ENCODE measurements around the gene PALB2. TPM values are rescaled to one million over a fixed set of nuclear protein-coding genes. Genes with fewer than 3 reads are reported as not detected.
A peak's percentile ranks its signal among the peaks of the same experiment; 100 is the strongest.

PALB2 gene
- polyA plus RNA-seq, 1 experiment: 6.5 TPM

DNA sequence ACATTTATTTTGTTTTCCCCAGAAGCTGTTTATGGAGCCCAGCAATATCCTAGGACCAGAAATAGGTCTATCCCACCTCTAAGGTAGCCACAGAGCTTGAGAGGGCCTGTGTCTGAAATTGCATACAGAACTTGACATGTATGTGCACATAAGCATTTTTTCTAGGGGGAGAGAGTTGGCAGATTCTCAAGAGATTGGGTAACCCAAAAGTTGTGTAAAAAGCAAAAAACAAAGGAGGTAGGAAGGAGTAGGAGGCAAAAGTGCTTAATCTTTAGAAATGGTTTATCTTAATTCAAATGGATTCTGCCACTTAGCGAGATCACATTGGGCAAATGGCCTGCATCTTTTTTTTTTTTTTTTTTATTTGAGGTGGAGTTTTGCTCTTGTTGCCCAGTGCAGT is 41.1 kb upstream of the PALB2 start:
- ChIA-PET POLR2A (no interaction called here), CTCF (interaction anchor here (0.7 to 1.0 kb wide), 2 partner anchors 42 to 121 kb away, joined by 3 to 4 read pairs; no protein-coding TSS in a partner anchor)
- Histone ChIP-seq H3K27ac (ENCODE audit: low read depth, low read length) (no peak overlapping the region), H3K4me3 (ENCODE audit: low read depth, low read length) (no peak overlapping the region), H3K9me3 (ENCODE audit: control insufficient read depth, insufficient read depth, low read length) (no peaks in the 10 kb centered on the region; the same call in 1 of the 2 replicates), H3K27me3 (ENCODE audit: control insufficient read depth, insufficient read depth, low read length) (no peaks in the 10 kb centered on the region)
- TF ChIP-seq, protein P1, sequence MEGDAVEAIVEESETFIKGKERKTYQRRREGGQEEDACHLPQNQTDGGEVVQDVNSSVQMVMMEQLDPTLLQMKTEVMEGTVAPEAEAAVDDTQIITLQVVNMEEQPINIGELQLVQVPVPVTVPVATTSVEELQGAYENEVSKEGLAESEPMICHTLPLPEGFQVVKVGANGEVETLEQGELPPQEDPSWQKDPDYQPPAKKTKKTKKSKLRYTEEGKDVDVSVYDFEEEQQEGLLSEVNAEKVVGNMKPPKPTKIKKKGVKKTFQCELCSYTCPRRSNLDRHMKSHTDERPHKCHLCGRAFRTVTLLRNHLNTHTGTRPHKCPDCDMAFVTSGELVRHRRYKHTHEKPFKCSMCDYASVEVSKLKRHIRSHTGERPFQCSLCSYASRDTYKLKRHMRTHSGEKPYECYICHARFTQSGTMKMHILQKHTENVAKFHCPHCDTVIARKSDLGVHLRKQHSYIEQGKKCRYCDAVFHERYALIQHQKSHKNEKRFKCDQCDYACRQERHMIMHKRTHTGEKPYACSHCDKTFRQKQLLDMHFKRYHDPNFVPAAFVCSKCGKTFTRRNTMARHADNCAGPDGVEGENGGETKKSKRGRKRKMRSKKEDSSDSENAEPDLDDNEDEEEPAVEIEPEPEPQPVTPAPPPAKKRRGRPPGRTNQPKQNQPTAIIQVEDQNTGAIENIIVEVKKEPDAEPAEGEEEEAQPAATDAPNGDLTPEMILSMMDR (IDR thresholded peaks at IDR 0.05; ENCODE audit: low read depth, low read length): no peak
- no peak for DNase-seq (ENCODE audit: low read depth, low spot score)

DNA sequence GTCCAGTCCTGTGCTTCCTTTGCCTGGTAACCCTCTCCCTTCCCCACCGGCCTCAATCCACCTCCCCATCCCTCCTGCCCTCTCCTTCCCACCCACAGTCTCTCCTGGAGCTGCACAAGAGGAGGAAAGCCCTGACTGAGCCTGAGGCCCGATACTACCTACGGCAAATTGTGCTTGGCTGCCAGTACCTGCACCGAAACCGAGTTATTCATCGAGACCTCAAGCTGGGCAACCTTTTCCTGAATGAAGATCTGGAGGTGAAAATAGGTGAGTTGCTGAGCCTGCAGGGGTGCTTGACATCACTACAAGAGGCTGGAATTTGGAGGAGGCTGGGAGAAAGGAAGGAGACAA is 38.9 kb upstream of the PALB2 start:
- CTCF ChIA-PET: interaction anchor here (3.2 to 3.9 kb wide), 2 partner anchors 11 to 48 kb away, joined by 14 to 15 read pairs; no protein-coding TSS in a partner anchor
- no peak for DNase-seq (ENCODE audit: low read depth, low spot score)
- no peaks in the 10 kb centered on the region; the same call in 1 of the 2 replicates for H3K9me3 ChIP-seq (ENCODE audit: control insufficient read depth, insufficient read depth, low read length)
- H3K27ac ChIP-seq (ENCODE audit: low read depth, low read length): peak overlapping the region; percentile 21
- H3K4me3 ChIP-seq (ENCODE audit: low read depth, low read length): peak overlapping the region; percentile 67
- TF ChIP-seq, protein P1 (IDR thresholded peaks at IDR 0.05; ENCODE audit: low read depth, low read length): no peak
- no peaks in the 10 kb centered on the region for H3K27me3 ChIP-seq (ENCODE audit: control insufficient read depth, insufficient read depth, low read length)
- POLR2A ChIA-PET: interaction anchor here (0.7 to 1.7 kb wide), 3 partner anchors 11 to 15 kb away, joined by 3 to 9 read pairs (median 3); no protein-coding TSS in a partner anchor

DNA sequence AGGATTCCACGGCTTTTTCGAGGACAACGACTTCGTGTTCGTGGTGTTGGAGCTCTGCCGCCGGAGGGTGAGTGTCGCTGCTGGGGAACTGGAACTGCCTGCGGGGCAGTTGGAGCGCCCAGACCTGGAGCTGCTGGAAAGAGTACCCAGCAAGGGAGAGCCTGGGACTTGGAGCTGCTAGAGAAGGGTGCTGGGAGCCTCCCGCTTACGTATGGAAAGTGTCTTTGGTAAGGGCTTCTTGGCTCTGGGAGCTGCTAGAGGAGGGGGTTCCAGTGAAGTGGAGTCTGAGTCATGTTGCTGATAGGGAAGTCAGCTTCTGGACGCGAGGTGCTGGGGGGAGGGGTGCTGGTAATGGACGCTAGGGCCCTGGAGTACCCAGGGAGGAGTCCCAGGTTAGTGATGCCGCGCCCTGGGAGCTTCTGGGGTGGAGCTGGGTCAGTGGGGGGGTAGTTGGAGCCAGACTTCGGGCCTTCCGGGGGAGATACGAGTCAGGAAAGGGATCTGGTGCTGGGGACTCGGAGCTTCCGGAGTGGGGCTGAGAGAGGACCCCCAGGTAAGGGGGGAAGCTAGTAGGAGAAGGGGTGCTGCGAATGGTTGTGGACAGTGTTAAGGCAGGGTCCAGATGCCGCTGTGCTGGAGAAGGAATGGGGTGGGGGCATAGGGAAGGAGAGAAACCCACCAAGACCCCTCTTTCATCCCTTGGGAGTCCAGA is 38.3 kb upstream of the PALB2 start:
- ChIA-PET POLR2A (interaction anchor here (0.7 to 1.8 kb wide), 4 partner anchors 9 to 15 kb away, joined by 3 to 9 read pairs (median 6); no protein-coding TSS in a partner anchor), CTCF (interaction anchor here (1.5 to 3.9 kb wide), 3 partner anchors 11 to 838 kb away, joined by 3 to 15 read pairs (median 14); no protein-coding TSS in a partner anchor)
- no peaks in the 10 kb centered on the region; the same call in 1 of the 2 replicates for H3K9me3 ChIP-seq (ENCODE audit: control insufficient read depth, insufficient read depth, low read length)
- DNase-seq (ENCODE audit: low read depth, low spot score): no peak
- peak overlapping the region; percentile 31 for H3K27ac ChIP-seq (ENCODE audit: low read depth, low read length)
- no peaks in the 10 kb centered on the region for H3K27me3 ChIP-seq (ENCODE audit: control insufficient read depth, insufficient read depth, low read length)
- TF ChIP-seq, protein P1 (IDR thresholded peaks at IDR 0.05; ENCODE audit: low read depth, low read length): no peak
- H3K4me3 ChIP-seq (ENCODE audit: low read depth, low read length): peak overlapping the region; percentile 67

DNA sequence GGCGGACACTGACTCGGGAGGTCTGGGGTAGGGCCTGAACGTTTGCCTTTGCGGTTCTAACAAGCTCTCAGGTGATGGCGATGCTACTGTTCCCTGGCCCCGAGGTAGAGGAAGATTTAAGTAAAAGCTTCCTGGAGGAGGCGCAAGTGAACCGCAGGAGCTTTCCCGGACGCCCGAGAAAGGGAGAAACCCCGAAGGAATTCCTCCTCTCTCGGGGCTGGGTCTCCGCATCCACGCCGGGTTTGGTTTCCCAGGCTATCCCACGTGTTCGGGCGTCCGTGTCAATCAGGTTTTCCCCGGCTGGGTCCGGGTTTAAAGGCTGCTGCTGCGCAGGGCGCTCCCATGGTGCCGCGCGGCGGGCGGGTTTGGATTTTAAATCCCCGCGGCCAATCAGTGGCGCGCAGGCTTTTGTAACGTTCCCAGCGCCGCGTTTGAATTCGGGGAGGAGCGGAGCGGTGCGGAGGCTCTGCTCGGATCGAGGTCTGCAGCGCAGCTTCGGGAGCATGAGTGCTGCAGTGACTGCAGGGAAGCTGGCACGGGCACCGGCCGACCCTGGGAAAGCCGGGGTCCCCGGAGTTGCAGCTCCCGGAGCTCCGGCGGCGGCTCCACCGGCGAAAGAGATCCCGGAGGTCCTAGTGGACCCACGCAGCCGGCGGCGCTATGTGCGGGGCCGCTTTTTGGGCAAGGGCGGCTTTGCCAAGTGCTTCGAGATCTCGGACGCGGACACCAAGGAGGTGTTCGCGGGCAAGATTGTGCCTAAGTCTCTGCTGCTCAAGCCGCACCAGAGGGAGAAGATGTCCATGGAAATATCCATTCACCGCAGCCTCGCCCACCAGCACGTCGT is 37.5 kb upstream of the PALB2 start, which contains the start of gene PLK1:
PLK1 (plus strand) TSS at position 460 of the 844 bp plus-strand sequence; CDS start at position 504, 44 bp downstream.
- ChIA-PET POLR2A (interaction anchor here (0.6 to 1.8 kb wide), 5 partner anchors 8 to 316 kb away, joined by 3 to 9 read pairs (median 3); no protein-coding TSS in a partner anchor), CTCF (interaction anchor here (1.1 to 3.9 kb wide), 8 partner anchors 10 to 838 kb away, joined by 3 to 15 read pairs (median 4); no protein-coding TSS in a partner anchor)
- Histone ChIP-seq H3K4me3 (ENCODE audit: low read depth, low read length) (peak within 1 kb of the TSS; percentile 67), H3K9me3 (ENCODE audit: control insufficient read depth, insufficient read depth, low read length) (no peaks in the 10 kb centered on the region; the same call in 1 of the 2 replicates), H3K27ac (ENCODE audit: low read depth, low read length) (peak within 1 kb of the TSS; percentile 31), H3K27me3 (ENCODE audit: control insufficient read depth, insufficient read depth, low read length) (no peaks in the 10 kb centered on the region)
- TF ChIP-seq, protein P1 (IDR thresholded peaks at IDR 0.05; ENCODE audit: low read depth, low read length): peak; percentile 51
- peak; percentile 45 for DNase-seq (ENCODE audit: low read depth, low spot score)

All from AG04450 (cell line).